Measurements from ENCODE around the gene ANKRD52.

DNA sequence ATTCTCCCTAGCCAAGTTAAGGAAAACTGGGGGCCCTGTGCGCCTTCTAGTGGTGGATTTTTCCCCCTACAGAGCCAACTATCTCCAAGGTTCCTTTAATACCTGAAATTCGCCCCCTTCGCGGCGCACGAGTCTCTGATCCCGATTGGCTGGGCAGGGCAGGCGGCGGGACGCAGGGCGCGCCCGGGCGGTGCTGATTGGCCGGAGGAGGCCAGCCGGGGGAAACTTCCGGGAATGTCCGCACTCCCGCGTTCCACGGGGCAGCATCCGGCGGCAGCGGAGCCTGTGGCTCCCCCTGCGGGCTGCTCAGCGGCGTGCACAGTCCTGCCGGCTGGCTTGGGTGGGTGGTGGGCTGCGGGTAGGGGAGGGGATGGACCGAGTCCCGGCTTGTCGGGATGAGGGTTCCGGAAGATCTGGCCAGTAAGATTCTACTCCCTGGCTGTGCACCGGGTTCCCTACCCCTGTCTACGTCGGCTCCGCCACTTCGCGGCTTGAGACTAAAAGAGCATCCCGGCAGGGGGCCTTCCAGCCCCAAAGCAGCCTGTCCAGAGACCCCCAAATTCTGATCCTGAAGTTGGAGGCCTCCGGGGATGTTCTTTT lies 34.0 kb downstream of the ANKRD52 start, which contains the start of gene NABP2:
- peak; percentile 72 to 93 for TF ChIP-seq CTCF (IDR thresholded peaks at IDR 0.05)
- no peak for TF ChIP-seq POLR2A (IDR thresholded peaks at IDR 0.05)
- TF ChIP-seq POLR2AphosphoS5 (IDR thresholded peaks at IDR 0.05): peak in 2 of 3 donors; percentile 25 to 73

Data from suprapubic skin (tissue), 4 donors.